ENCODE measurements around the gene KLHL26.

DNA sequence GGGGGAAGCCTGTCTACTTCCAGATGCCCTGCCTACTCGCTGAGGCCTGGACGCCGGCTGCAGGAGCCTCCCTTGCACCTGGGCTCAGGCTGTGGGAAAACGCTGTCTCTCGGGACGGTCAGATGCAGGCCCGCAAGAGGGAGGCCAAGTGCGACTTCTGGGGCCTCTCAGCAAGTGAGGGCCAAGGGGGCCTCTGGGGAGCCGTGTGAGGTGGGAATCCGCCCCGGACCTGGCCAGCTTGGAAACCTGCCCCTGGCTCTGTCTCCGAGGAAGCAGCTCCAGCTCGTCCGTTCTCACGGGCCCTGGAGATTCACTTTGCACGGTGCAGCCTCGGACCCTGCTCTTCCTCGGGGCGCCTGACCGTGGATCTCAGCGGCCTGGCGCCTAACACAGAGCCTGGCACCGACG is 35.2 kb downstream of the KLHL26 start:
- TF ChIP-seq, protein P1, sequence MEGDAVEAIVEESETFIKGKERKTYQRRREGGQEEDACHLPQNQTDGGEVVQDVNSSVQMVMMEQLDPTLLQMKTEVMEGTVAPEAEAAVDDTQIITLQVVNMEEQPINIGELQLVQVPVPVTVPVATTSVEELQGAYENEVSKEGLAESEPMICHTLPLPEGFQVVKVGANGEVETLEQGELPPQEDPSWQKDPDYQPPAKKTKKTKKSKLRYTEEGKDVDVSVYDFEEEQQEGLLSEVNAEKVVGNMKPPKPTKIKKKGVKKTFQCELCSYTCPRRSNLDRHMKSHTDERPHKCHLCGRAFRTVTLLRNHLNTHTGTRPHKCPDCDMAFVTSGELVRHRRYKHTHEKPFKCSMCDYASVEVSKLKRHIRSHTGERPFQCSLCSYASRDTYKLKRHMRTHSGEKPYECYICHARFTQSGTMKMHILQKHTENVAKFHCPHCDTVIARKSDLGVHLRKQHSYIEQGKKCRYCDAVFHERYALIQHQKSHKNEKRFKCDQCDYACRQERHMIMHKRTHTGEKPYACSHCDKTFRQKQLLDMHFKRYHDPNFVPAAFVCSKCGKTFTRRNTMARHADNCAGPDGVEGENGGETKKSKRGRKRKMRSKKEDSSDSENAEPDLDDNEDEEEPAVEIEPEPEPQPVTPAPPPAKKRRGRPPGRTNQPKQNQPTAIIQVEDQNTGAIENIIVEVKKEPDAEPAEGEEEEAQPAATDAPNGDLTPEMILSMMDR (IDR thresholded peaks at IDR 0.05), result no peak
- no peak for TF ChIP-seq POLR2AphosphoS5 (IDR thresholded peaks at IDR 0.05)

Data from transverse colon (tissue), 4 donors.